Neutrophil (primary cell): Measurements from ENCODE around the gene PKD1.

ENCODE experiments used
- H3K27ac ChIP-seq: fragments of 200-600 bp; sonication (generic); 2 replicates; pipeline ENCODE4 v1.5.1; 2016; ENCODE audit warnings: mild to moderate bottlenecking, moderate library complexity
- H3K27me3 ChIP-seq: fragments of 200-600 bp; sonication (generic); 2 replicates; pipeline ENCODE4 v1.6.0; 2016; ENCODE audit warnings: mild to moderate bottlenecking
- H3K36me3 ChIP-seq: fragments of 200-600 bp; sonication (generic); 2 replicates; pipeline ENCODE4 v1.5.1; 2017
- H3K4me1 ChIP-seq, 2 experiments: fragments of 200-600 bp in 1 of 2; sonication (generic) in 1 of 2; 1 replicate in 1 of 2; 2 replicates in 1 of 2; pipeline versions ENCODE4 v1.5.1 to v1.6.1; 2013 to 2016; ENCODE audit warnings: low read depth in 1 of 2, low read length in 1 of 2, mild to moderate bottlenecking in 1 of 2, moderate library complexity in 1 of 2; ENCODE audit not compliant: control insufficient read depth in 1 of 2, insufficient read depth in 1 of 2
- H3K4me3 ChIP-seq, 2 experiments: fragments of 200-600 bp in 1 of 2; sonication (generic) in 1 of 2; 1 replicate in 1 of 2; 2 replicates in 1 of 2; pipeline ENCODE4 v1.5.1; 2013 to 2016; ENCODE audit warnings: low read depth in 1 of 2, low read length in 1 of 2, mild to moderate bottlenecking in 1 of 2, moderate library complexity in 1 of 2
- H3K9me3 ChIP-seq: fragments of 200-600 bp; sonication (generic); 2 replicates; pipeline ENCODE4 v1.5.1; 2016
- CTCF ChIP-seq: fragments of 200-600 bp; sonication (generic); IDR thresholded peaks from 2 replicates; pipeline ENCODE4 v1.5.1; 2016; ENCODE audit warnings: antibody characterized with exemption

The PKD1 gene

GRCh38 chr16:2161911-2162310 is 26.2 kb upstream of the PKD1 start:
- Histone ChIP-seq H3K27me3 (no peaks in the 10 kb centered on the region), H3K36me3 (peaks cover 18% of the 10 kb centered on the region), H3K27ac (no peak overlapping the region), H3K4me3 (no peak overlapping the region), H3K9me3 (no peaks in the 10 kb centered on the region), H3K4me1 (peaks cover 4 to 5% of the 10 kb centered on the region in 2 experiments)
- TF ChIP-seq CTCF: no peak

GRCh38 chr16:2160915-2161551 is 25.3 kb upstream of the PKD1 start:
- H3K4me1 ChIP-seq: peaks cover 13 to 14% of the 10 kb centered on the region in 2 experiments
- no peaks in the 10 kb centered on the region for H3K9me3 ChIP-seq
- no peak overlapping the region for H3K4me3 ChIP-seq
- no peak for TF ChIP-seq CTCF
- no peak overlapping the region for H3K27ac ChIP-seq
- peaks cover 9% of the 10 kb centered on the region for H3K36me3 ChIP-seq
- no peaks in the 10 kb centered on the region for H3K27me3 ChIP-seq

- H3K27ac ChIP-seq: no peak overlapping the region
- no peak overlapping the region for H3K4me3 ChIP-seq
- no peaks in the 10 kb centered on the region for H3K9me3 ChIP-seq
- H3K27me3 ChIP-seq: no peaks in the 10 kb centered on the region
- no peak for TF ChIP-seq CTCF
- peaks cover 3% of the 10 kb centered on the region for H3K36me3 ChIP-seq
- peaks cover 23% of the 10 kb centered on the region in 2 experiments for H3K4me1 ChIP-seq
These were observed 23.6 kb upstream of the PKD1 start for GRCh38 chr16:2159175-2159838.

GRCh38 chr16:2158262-2158638 is 22.6 kb upstream of the PKD1 start:
- no peak for TF ChIP-seq CTCF
- H3K27me3 ChIP-seq: no peaks in the 10 kb centered on the region
- H3K27ac ChIP-seq: no peak overlapping the region
- no peaks in the 10 kb centered on the region for H3K9me3 ChIP-seq
- H3K4me3 ChIP-seq: no peak overlapping the region
- H3K36me3 ChIP-seq: no peaks in the 10 kb centered on the region
- peaks cover 34% of the 10 kb centered on the region in 2 experiments for H3K4me1 ChIP-seq

- Histone ChIP-seq H3K27ac (no peak overlapping the region), H3K4me1 (peaks cover 39 to 40% of the 10 kb centered on the region in 2 experiments), H3K27me3 (no peaks in the 10 kb centered on the region), H3K36me3 (no peaks in the 10 kb centered on the region), H3K9me3 (no peaks in the 10 kb centered on the region), H3K4me3 (no peak overlapping the region)
- no peak for TF ChIP-seq CTCF
These were observed 22.0 kb upstream of the PKD1 start for GRCh38 chr16:2157480-2158261.
